Measurements from ENCODE around the gene TEKT5. TPM values are rescaled to one million over a fixed set of nuclear protein-coding genes. Genes with fewer than 3 reads are reported as not detected.
"Not testable (repeated sequence)": the region's sequence is repeated elsewhere in the genome, so short reads cannot be mapped to it uniquely, and the experiment has no call there.

Gene TEKT5
- total RNA-seq, 1 experiment from 2014 or later: not detected

DNA sequence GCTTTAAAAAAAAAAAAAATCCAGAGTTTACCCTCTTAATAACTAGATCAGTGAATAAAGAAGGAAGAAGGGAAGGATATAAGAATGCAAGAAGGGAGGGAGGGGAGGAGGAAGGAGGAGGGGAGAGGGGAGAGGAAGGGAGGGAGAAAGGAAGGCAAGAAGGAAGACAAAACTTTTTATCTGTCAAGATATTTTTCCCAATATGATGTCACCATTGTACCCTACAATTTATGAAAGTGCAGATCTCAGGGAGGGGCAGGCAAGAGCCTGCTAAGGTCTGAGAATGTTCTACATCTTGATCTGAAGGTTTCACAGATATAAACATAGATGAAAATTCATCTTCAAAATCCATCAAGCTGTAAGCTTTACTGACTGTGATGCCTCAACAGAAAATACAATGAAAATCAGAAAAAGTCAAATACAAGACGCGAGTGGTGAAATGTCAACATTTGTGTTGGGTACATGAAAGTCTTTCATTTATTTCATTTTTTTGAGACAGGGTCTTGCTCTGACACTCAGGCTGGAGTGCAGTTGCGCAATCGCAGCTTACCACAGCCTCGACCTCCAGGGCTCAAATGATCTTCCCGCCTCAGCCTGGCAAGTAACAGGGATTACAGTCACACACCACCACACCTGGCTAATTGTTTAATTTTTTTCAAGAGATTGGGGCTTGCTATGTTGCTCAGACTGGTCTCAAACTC is 57.2 kb downstream of the TEKT5 start:
- no peak for ATAC-seq
- no TSS peak for BruUV-seq (replicated peaks)
- Histone ChIP-seq H3K4me1 (ENCODE audit: control insufficient read depth, insufficient read depth, low read length) (no peaks in the 10 kb centered on the region), H3K4me3 (ENCODE audit: low read depth in 2 of 2, low read length in 2 of 2) (no peak overlapping the region), H3K27ac (ENCODE audit: low read length) (no peak overlapping the region), H3K36me3 (ENCODE audit: control insufficient read depth, insufficient read depth, low read length) (no peaks in the 10 kb centered on the region), H3K27me3 (ENCODE audit: control insufficient read depth, insufficient read depth, low read length) (no peaks in the 10 kb centered on the region), H3K9me3 (ENCODE audit: control insufficient read depth, insufficient read depth, low read depth, low read length) (no peaks in the 10 kb centered on the region)
- in situ Hi-C loops (cut with HindIII; ENCODE audit: low pct_unique_long_range_greater_than_20kb, low sequenced_read_pairs) (no loop called here), intact Hi-C loops (cut with micrococcal nuclease; ENCODE audit: unreplicated experiment) (no loop called here)
- TF ChIP-seq, protein P1, sequence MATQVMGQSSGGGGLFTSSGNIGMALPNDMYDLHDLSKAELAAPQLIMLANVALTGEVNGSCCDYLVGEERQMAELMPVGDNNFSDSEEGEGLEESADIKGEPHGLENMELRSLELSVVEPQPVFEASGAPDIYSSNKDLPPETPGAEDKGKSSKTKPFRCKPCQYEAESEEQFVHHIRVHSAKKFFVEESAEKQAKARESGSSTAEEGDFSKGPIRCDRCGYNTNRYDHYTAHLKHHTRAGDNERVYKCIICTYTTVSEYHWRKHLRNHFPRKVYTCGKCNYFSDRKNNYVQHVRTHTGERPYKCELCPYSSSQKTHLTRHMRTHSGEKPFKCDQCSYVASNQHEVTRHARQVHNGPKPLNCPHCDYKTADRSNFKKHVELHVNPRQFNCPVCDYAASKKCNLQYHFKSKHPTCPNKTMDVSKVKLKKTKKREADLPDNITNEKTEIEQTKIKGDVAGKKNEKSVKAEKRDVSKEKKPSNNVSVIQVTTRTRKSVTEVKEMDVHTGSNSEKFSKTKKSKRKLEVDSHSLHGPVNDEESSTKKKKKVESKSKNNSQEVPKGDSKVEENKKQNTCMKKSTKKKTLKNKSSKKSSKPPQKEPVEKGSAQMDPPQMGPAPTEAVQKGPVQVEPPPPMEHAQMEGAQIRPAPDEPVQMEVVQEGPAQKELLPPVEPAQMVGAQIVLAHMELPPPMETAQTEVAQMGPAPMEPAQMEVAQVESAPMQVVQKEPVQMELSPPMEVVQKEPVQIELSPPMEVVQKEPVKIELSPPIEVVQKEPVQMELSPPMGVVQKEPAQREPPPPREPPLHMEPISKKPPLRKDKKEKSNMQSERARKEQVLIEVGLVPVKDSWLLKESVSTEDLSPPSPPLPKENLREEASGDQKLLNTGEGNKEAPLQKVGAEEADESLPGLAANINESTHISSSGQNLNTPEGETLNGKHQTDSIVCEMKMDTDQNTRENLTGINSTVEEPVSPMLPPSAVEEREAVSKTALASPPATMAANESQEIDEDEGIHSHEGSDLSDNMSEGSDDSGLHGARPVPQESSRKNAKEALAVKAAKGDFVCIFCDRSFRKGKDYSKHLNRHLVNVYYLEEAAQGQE (IDR thresholded peaks at IDR 0.05; ENCODE audit: insufficient read depth in 1 of 2, low read depth in 2 of 2, low read length in 1 of 2): no peak
- TF ChIP-seq, protein P2, sequence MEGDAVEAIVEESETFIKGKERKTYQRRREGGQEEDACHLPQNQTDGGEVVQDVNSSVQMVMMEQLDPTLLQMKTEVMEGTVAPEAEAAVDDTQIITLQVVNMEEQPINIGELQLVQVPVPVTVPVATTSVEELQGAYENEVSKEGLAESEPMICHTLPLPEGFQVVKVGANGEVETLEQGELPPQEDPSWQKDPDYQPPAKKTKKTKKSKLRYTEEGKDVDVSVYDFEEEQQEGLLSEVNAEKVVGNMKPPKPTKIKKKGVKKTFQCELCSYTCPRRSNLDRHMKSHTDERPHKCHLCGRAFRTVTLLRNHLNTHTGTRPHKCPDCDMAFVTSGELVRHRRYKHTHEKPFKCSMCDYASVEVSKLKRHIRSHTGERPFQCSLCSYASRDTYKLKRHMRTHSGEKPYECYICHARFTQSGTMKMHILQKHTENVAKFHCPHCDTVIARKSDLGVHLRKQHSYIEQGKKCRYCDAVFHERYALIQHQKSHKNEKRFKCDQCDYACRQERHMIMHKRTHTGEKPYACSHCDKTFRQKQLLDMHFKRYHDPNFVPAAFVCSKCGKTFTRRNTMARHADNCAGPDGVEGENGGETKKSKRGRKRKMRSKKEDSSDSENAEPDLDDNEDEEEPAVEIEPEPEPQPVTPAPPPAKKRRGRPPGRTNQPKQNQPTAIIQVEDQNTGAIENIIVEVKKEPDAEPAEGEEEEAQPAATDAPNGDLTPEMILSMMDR (IDR thresholded peaks at IDR 0.05): no peak
- TF ChIP-seq SIN3A (IDR thresholded peaks at IDR 0.05; ENCODE audit: borderline replicate concordance, insufficient read depth, low read depth, low read length) (no peak), TCF7L2 (IDR thresholded peaks at IDR 0.05; ENCODE audit: low read depth, low read length) (no peak), POLR2AphosphoS5 (IDR thresholded peaks at IDR 0.05; ENCODE audit: low read depth, low read length) (no peak)
- CTCF ChIA-PET: no interaction called here
- no peak for DNase-seq (ENCODE audit: low read depth, low spot score)
- POLR2A ChIA-PET: no interaction called here

DNA sequence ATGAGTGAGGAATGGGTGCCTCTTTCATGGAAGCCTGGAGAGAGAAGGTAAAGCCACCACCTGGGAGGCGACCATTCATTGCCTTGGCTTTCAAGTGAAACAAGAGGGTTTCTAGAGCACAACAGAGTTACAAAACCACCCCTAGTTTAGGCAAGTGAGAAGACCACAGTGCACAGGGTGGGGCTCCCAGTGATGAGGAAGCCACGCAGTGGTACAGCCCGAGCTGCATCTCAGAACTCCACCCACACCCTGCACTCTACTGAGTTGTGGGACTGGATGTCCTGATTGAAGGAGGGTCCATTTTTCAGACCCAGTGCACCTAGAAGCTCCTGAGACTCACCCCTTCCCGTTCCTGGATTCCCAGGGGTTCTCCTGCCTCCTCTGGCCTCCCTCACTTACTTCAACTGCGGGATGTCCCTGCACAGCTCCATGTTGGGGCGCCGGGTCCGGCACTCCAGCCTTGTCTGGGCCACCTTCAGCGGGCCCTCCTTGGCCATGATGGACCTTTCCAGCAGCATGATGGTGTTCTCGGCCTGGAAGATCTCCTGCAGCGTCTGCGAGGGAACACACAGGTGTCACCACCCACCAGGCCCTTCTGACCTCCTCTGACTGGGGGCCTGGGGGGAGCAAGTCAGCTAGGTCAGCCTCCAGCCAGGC is 59.2 kb downstream of the TEKT5 start:
- POLR2A ChIA-PET: interaction anchor here (0.7 kb wide), 1 partner anchor 1537 kb away, joined by 6 read pairs; no protein-coding TSS in a partner anchor
- intact Hi-C loops (cut with micrococcal nuclease; ENCODE audit: unreplicated experiment): no loop called here
- no peak for ATAC-seq
- DNase-seq (ENCODE audit: low read depth, low spot score): no peak
- H3K4me3 ChIP-seq (ENCODE audit: low read depth in 2 of 2, low read length in 2 of 2): no peak overlapping the region
- H3K36me3 ChIP-seq (ENCODE audit: control insufficient read depth, insufficient read depth, low read length): no peaks in the 10 kb centered on the region
- no peaks in the 10 kb centered on the region for H3K9me3 ChIP-seq (ENCODE audit: control insufficient read depth, insufficient read depth, low read depth, low read length)
- H3K4me1 ChIP-seq (ENCODE audit: control insufficient read depth, insufficient read depth, low read length): no peaks in the 10 kb centered on the region
- H3K27me3 ChIP-seq (ENCODE audit: control insufficient read depth, insufficient read depth, low read length): 0 out of 2 replicates have a peak, but pooled peaks cover 2% of the 10 kb centered on the region
- TF ChIP-seq TCF7L2 (IDR thresholded peaks at IDR 0.05; ENCODE audit: low read depth, low read length): no peak
- TF ChIP-seq, protein P2 (IDR thresholded peaks at IDR 0.05): no peak
- BruUV-seq (replicated peaks): no TSS peak
- H3K27ac ChIP-seq (ENCODE audit: low read length): no peak overlapping the region
- in situ Hi-C loops (cut with HindIII; ENCODE audit: low pct_unique_long_range_greater_than_20kb, low sequenced_read_pairs): no loop called here
- CTCF ChIA-PET: interaction anchor here (0.7 kb wide), 1 partner anchor 18 kb away, joined by 5 read pairs; no protein-coding TSS in a partner anchor

DNA sequence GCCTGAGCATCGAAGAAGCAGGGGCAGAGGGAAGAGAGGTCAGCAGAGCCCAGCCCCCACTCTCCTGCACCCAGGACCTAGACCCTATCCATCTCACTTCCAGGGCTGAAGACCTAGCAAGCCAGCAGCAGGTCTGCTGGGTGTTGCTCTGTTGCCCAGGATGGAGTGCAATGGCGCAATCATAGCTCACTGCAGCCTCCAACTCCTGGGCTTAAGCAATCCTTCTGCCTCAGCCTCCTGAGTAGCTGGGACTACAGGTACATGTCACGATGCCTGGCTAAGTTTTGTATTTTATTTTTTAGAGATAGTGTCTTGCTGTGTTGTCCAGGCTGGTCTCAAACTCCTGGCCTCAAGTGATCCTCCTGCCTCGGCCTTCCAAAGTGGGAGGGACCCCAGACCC is 61.3 kb downstream of the TEKT5 start:
- in situ Hi-C loops (cut with HindIII; ENCODE audit: low pct_unique_long_range_greater_than_20kb, low sequenced_read_pairs); H3K27me3 ChIP-seq (ENCODE audit: control insufficient read depth, insufficient read depth, low read length); CTCF ChIA-PET; H3K4me1 ChIP-seq (ENCODE audit: control insufficient read depth, insufficient read depth, low read length); intact Hi-C loops (cut with micrococcal nuclease; ENCODE audit: unreplicated experiment); POLR2A ChIA-PET; H3K36me3 ChIP-seq (ENCODE audit: control insufficient read depth, insufficient read depth, low read length); ATAC-seq; BruUV-seq (replicated peaks); DNase-seq (ENCODE audit: low read depth, low spot score); H3K9me3 ChIP-seq (ENCODE audit: control insufficient read depth, insufficient read depth, low read depth, low read length); H3K4me3 ChIP-seq (ENCODE audit: low read depth in 2 of 2, low read length in 2 of 2); H3K27ac ChIP-seq (ENCODE audit: low read length): not testable (repeated sequence)
